Panc1 (cell line): ENCODE data around the gene HACD3. TPM values are rescaled to one million over a fixed set of nuclear protein-coding genes. Genes with fewer than 3 reads are reported as not detected.
"Not testable (repeated sequence)": the region's sequence is repeated elsewhere in the genome, so short reads cannot be mapped to it uniquely, and the experiment has no call there.

ENCODE experiments used
- ATAC-seq: fragments of 200-7000 bp; cut with Tn5 transposase; 2 replicates; pipeline ENCODE4 v1.9.1; 2020; ENCODE audit warnings: mild to moderate bottlenecking, moderate library complexity
- BruUV-seq: library from RNA; stranded (reverse); fragments of 400-500 nt; replicated peaks from 2 replicates; lab custom pipeline; 2021; lab: Mats Ljungman, UMichigan
- CTCF ChIA-PET: fragments of 300-600 bp; sonication (Branson Sonifier 250); formaldehyde crosslinking; loops from one replicate; lab custom pipeline; 2022; ENCODE audit warnings: antibody characterized with exemption; lab: Charles Lee
- POLR2A ChIA-PET: fragments of 300-600 bp; sonication (Branson Sonifier 250); formaldehyde crosslinking; loops from one replicate; lab custom pipeline; 2022; ENCODE audit warnings: antibody characterized with exemption; lab: Charles Lee
- DNase-seq: peaks from one replicate; pipeline ENCODE4 v3.0.0-alpha.2; 2010; ENCODE audit warnings: low read depth, low spot score
- H3K27ac ChIP-seq: 2 replicates; pipeline ENCODE4 v1.5.1; 2011; ENCODE audit warnings: mild to moderate bottlenecking, low read length, inconsistent platforms
- H3K27me3 ChIP-seq: fragments of 200-500 bp; sonication (Bioruptor generic); 2 replicates; pipeline ENCODE4 v1.6.0; 2014; ENCODE audit warnings: low read length, inconsistent platforms; ENCODE audit not compliant: control insufficient read depth, insufficient read depth
- H3K36me3 ChIP-seq: fragments of 200-500 bp; sonication (Bioruptor generic); 2 replicates; pipeline ENCODE4 v1.5.1; 2014; ENCODE audit warnings: inconsistent platforms, mild to moderate bottlenecking, low read length, moderate library complexity; ENCODE audit not compliant: control insufficient read depth, insufficient read depth
- H3K4me1 ChIP-seq: 2 replicates; pipeline ENCODE4 v1.5.1; 2011; ENCODE audit warnings: inconsistent platforms, mild to moderate bottlenecking, low read length, moderate library complexity; ENCODE audit not compliant: control insufficient read depth, insufficient read depth
- H3K4me3 ChIP-seq, 2 experiments: 2 replicates each; pipeline ENCODE4 v1.5.1; 2011 to 2012; ENCODE audit warnings: low read depth in 2 of 2, low read length in 2 of 2, mild to moderate bottlenecking in 2 of 2, inconsistent platforms in 1 of 2, moderate library complexity in 1 of 2
- H3K9me3 ChIP-seq: fragments of 200-500 bp; sonication (Bioruptor generic); 2 replicates; pipeline ENCODE4 v1.5.1; 2014; ENCODE audit warnings: low read depth, mild to moderate bottlenecking, inconsistent platforms, low read length, moderate library complexity; ENCODE audit not compliant: control insufficient read depth, insufficient read depth
- CTCF ChIP-seq: fragments of 450-650 bp; IDR thresholded peaks from 2 replicates; pipeline ENCODE4 v1.5.1; 2017; ENCODE audit warnings: mild to moderate bottlenecking
- POLR2AphosphoS5 ChIP-seq: IDR thresholded peaks from 2 replicates; pipeline ENCODE4 v1.6.1; 2012; ENCODE audit warnings: mild to moderate bottlenecking, low read depth, low read length, moderate library complexity
- REST ChIP-seq, 2 experiments: IDR thresholded peaks; 2 replicates each; pipeline ENCODE4 v1.6.1; 2011 to 2012; ENCODE audit warnings: low read depth in 2 of 2, control low read depth in 1 of 2, low read length in 1 of 2, mild to moderate bottlenecking in 1 of 2, moderate library complexity in 1 of 2; ENCODE audit not compliant: insufficient read depth in 1 of 2
- SIN3A ChIP-seq: IDR thresholded peaks from 2 replicates; pipeline ENCODE4 v1.6.1; 2012; ENCODE audit warnings: low read depth, mild to moderate bottlenecking, low read length, moderate library complexity, borderline replicate concordance; ENCODE audit not compliant: insufficient read depth
- TCF7L2 ChIP-seq: IDR thresholded peaks from 2 replicates; pipeline ENCODE4 v1.6.1; 2011; ENCODE audit warnings: mild to moderate bottlenecking, low read depth, low read length, inconsistent platforms
- in situ Hi-C: cut with HindIII; loops from 2 replicates; pipeline ENCODE4 v1.10.0; 2016; ENCODE audit warnings: low sequenced_read_pairs, low pct_unique_long_range_greater_than_20kb
- intact Hi-C: fragments of 100-400 bp; cut with micrococcal nuclease; formaldehyde crosslinking; loops from one replicate; pipeline ENCODE4 v1.10.0; 2022; ENCODE audit not compliant: unreplicated experiment
- total RNA-seq: library from RNA; stranded (reverse); gene quantifications from one replicate; pipeline ENCODE4 v1.2.1, GENCODE V29; 2021; ENCODE audit not compliant: unreplicated experiment

HACD3 gene
- total RNA-seq, 1 experiment from 2014 or later = 83.2 TPM

- Histone ChIP-seq H3K27me3 (no peaks in the 10 kb centered on the region), H3K9me3 (no peaks in the 10 kb centered on the region), H3K4me1 (peaks cover 20% of the 10 kb centered on the region), H3K27ac (0 out of 2 replicates have a peak overlapping the region, but pooled peaks have one; percentile 31), H3K4me3 (no peak overlapping the region), H3K36me3 (no peaks in the 10 kb centered on the region; the same call in 1 of the 2 replicates)
- intact Hi-C loops (no loop called here), in situ Hi-C loops (no loop called here)
- ChIA-PET CTCF (interaction anchor here (1.2 kb wide), 1 partner anchor 256 kb away, joined by 3 read pairs; the partner anchor contains the start of gene RAB11A), POLR2A (no interaction called here)
- ATAC-seq (no peak), DNase-seq (no peak)
- TF ChIP-seq CTCF (no peak), SIN3A (no peak), REST (IDR thresholded peaks at IDR 0.05; ENCODE audit: insufficient read depth in 1 of 2, low read depth in 2 of 2, low read length in 1 of 2) (no peak), TCF7L2 (no peak), POLR2AphosphoS5 (no peak)
- BruUV-seq = no TSS peak
Measured at GRCh38 chr15:65612949-65613744, 82.9 kb downstream of the HACD3 start.

- DNase-seq, in situ Hi-C loops, BruUV-seq, H3K9me3 ChIP-seq, POLR2A ChIA-PET, H3K27me3 ChIP-seq, ATAC-seq, H3K27ac ChIP-seq, intact Hi-C loops, CTCF ChIA-PET, H3K36me3 ChIP-seq, H3K4me3 ChIP-seq: not testable (repeated sequence)
- peaks cover 14% of the 10 kb centered on the region for H3K4me1 ChIP-seq
Measured at GRCh38 chr15:65615887-65616286, 85.6 kb downstream of the HACD3 start.

GRCh38 chr15:65618560-65619109 is 88.4 kb downstream of the HACD3 start:
- H3K27me3 ChIP-seq = no peaks in the 10 kb centered on the region
- H3K27ac ChIP-seq = no peak overlapping the region
- H3K36me3 ChIP-seq = no peaks in the 10 kb centered on the region
- BruUV-seq = no TSS peak
- DNase-seq = no peak
- ATAC-seq = no peak
- H3K4me1 ChIP-seq = no peaks in the 10 kb centered on the region
- ChIA-PET POLR2A (no interaction called here), CTCF (no interaction called here)
- H3K9me3 ChIP-seq = no peaks in the 10 kb centered on the region
- in situ Hi-C loops = no loop called here
- TF ChIP-seq REST (IDR thresholded peaks at IDR 0.05; ENCODE audit: insufficient read depth in 1 of 2, low read depth in 2 of 2, low read length in 1 of 2) = no peak
- no peak for TF ChIP-seq TCF7L2
- no peak for TF ChIP-seq CTCF
- no peak for TF ChIP-seq SIN3A
- TF ChIP-seq POLR2AphosphoS5 = no peak
- intact Hi-C loops = no loop called here
- no peak overlapping the region for H3K4me3 ChIP-seq
